WTC11 (cell line): ENCODE results near the gene TRAPPC10. TPM values are rescaled to one million over a fixed set of nuclear protein-coding genes. Genes with fewer than 3 reads are reported as not detected.

ENCODE experiments used
- ATAC-seq: fragments of 200-7000 bp; cut with Tn5 transposase; 2 replicates; pipeline ENCODE4 v1.10.0; 2021; ENCODE audit warnings: mild to moderate bottlenecking, moderate library complexity
- CTCF ChIA-PET: fragments of 300-600 bp; sonication (Branson Sonifier 250); formaldehyde crosslinking; loops from one replicate; lab custom pipeline; 2021; ENCODE audit warnings: antibody characterized with exemption; lab: Charles Lee
- POLR2A ChIA-PET: fragments of 350-600 bp; sonication (Branson Sonifier 250); formaldehyde crosslinking; loops from one replicate; lab custom pipeline; 2021; ENCODE audit warnings: antibody characterized with exemption; lab: Charles Lee
- DNase-seq: peaks from one replicate; pipeline ENCODE4 v3.0.0; 2021; ENCODE audit warnings: low spot score
- H3K27ac Mint-ChIP-seq: 2 replicates; pipeline ENCODE4 v1.8.0; 2021; ENCODE audit warnings: mixed read lengths
- H3K27me3 Mint-ChIP-seq: 2 replicates; pipeline ENCODE4 v1.8.0; 2021; ENCODE audit warnings: low read depth, mild to moderate bottlenecking, moderate library complexity, mixed read lengths
- H3K36me3 Mint-ChIP-seq: 2 replicates; pipeline ENCODE4 v1.8.0; 2021; ENCODE audit warnings: mixed read lengths
- H3K4me1 Mint-ChIP-seq: 2 replicates; pipeline ENCODE4 v1.8.0; 2022; ENCODE audit warnings: mixed read lengths
- H3K4me3 Mint-ChIP-seq: 2 replicates; pipeline ENCODE4 v1.8.0; 2021; ENCODE audit warnings: mild to moderate bottlenecking, moderate library complexity, mixed read lengths
- H3K9me3 Mint-ChIP-seq: 2 replicates; pipeline ENCODE4 v1.8.0; 2021; ENCODE audit warnings: mixed read lengths
- AR ChIP-seq: fragments of 250-450 bp; sonication (Bioruptor Pico); IDR thresholded peaks from 2 replicates; pipeline ENCODE4 v1.9.0; 2021; ENCODE audit warnings: mild to moderate bottlenecking
- CBFB ChIP-seq: sonication (generic); formaldehyde crosslinking; IDR thresholded peaks from 2 replicates; pipeline ENCODE4 v1.8.1; 2022; ENCODE audit warnings: mild to moderate bottlenecking, low read depth, missing genetic modification reagents
- CREM ChIP-seq: sonication (generic); formaldehyde crosslinking; IDR thresholded peaks from 2 replicates; pipeline ENCODE4 v1.8.1; 2022; ENCODE audit warnings: mild to moderate bottlenecking, missing genetic modification reagents, moderate library complexity
- E2F1 ChIP-seq: sonication (generic); formaldehyde crosslinking; IDR thresholded peaks from 2 replicates; pipeline ENCODE4 v1.8.0; 2022; ENCODE audit warnings: mild to moderate bottlenecking, missing genetic modification reagents
- ETV6 ChIP-seq: sonication (generic); formaldehyde crosslinking; IDR thresholded peaks from 2 replicates; pipeline ENCODE4 v1.8.1; 2022; ENCODE audit warnings: mild to moderate bottlenecking, missing genetic modification reagents
- HMGXB4 ChIP-seq: sonication (generic); formaldehyde crosslinking; IDR thresholded peaks from 2 replicates; pipeline ENCODE4 v1.8.1; 2023; ENCODE audit warnings: mild to moderate bottlenecking, moderate library complexity, missing genetic modification reagents
- JUN ChIP-seq: sonication (generic); formaldehyde crosslinking; IDR thresholded peaks from 2 replicates; pipeline ENCODE4 v1.8.0; 2023; ENCODE audit warnings: mild to moderate bottlenecking, missing genetic modification reagents
- MYBL2 ChIP-seq: sonication (generic); formaldehyde crosslinking; IDR thresholded peaks from 2 replicates; pipeline ENCODE4 v1.8.1; 2023; ENCODE audit warnings: mild to moderate bottlenecking, moderate library complexity, missing genetic modification reagents
- NFYB ChIP-seq: sonication (generic); formaldehyde crosslinking; conservative IDR thresholded peaks from 2 replicates; pipeline ENCODE4 v1.8.0; 2022; ENCODE audit warnings: low read depth, missing genetic modification reagents
- NR3C1 ChIP-seq: sonication (generic); formaldehyde crosslinking; conservative IDR thresholded peaks from 2 replicates; pipeline ENCODE4 v1.8.1; 2023; ENCODE audit warnings: low read depth, mild to moderate bottlenecking, missing genetic modification reagents
- OVOL2 ChIP-seq: fragments of 250-450 bp; sonication (Bioruptor Pico); IDR thresholded peaks from 2 replicates; pipeline ENCODE4 v1.9.0; 2021; ENCODE audit warnings: mild to moderate bottlenecking, borderline replicate concordance
- PREB ChIP-seq: sonication (generic); formaldehyde crosslinking; IDR thresholded peaks from 2 replicates; pipeline ENCODE4 v1.8.1; 2022; ENCODE audit warnings: mild to moderate bottlenecking, missing genetic modification reagents, moderate library complexity, borderline replicate concordance
- STAT6 ChIP-seq: sonication (generic); formaldehyde crosslinking; conservative IDR thresholded peaks from 2 replicates; pipeline ENCODE4 v1.8.1; 2023; ENCODE audit warnings: mild to moderate bottlenecking, low read depth, missing genetic modification reagents, moderate library complexity
- TCF7 ChIP-seq: sonication (generic); formaldehyde crosslinking; IDR thresholded peaks from 2 replicates; pipeline ENCODE4 v1.8.0; 2022; ENCODE audit warnings: mild to moderate bottlenecking, low read depth, missing genetic modification reagents, moderate library complexity
- USF2 ChIP-seq: sonication (generic); formaldehyde crosslinking; IDR thresholded peaks from 2 replicates; pipeline ENCODE4 v1.8.1; 2023; ENCODE audit warnings: mild to moderate bottlenecking, missing genetic modification reagents, moderate library complexity
- ZNF138 ChIP-seq: sonication (generic); formaldehyde crosslinking; conservative IDR thresholded peaks from 2 replicates; pipeline ENCODE4 v1.8.1; 2022; ENCODE audit warnings: mild to moderate bottlenecking, moderate library complexity, missing genetic modification reagents
- ZNF232 ChIP-seq: sonication (generic); formaldehyde crosslinking; IDR thresholded peaks from 2 replicates; pipeline ENCODE4 v1.8.0; 2022; ENCODE audit warnings: mild to moderate bottlenecking, missing genetic modification reagents
- ZNF416 ChIP-seq: fragments of 250-450 bp; sonication (Bioruptor Pico); IDR thresholded peaks from 2 replicates; pipeline ENCODE4 v1.9.0; 2021; ENCODE audit warnings: mild to moderate bottlenecking, inconsistent platforms
- total RNA-seq: library from RNA; stranded (reverse); gene quantifications from 3 replicates; pipeline ENCODE4 v1.2.3, GENCODE V29; 2021

The TRAPPC10 gene
- total RNA-seq, 1 experiment from 2014 or later: 34.5 TPM

- TF ChIP-seq AR (CRISPR knock-in tag) (no peak), OVOL2 (CRISPR knock-in tag) (no peak), ZNF138 (CRISPR knock-in tag) (no peak), NFYB (no peak), TCF7 (CRISPR knock-in tag) (no peak), STAT6 (no peak), HMGXB4 (no peak), CREM (CRISPR knock-in tag) (no peak), E2F1 (CRISPR knock-in tag) (no peak), PREB (CRISPR knock-in tag) (no peak), USF2 (CRISPR knock-in tag) (no peak)
- TF ChIP-seq, all 79 proteins: peak for 0
Observed at GRCh38 chr21:44049606-44050005, 37.5 kb downstream of the TRAPPC10 start (continued).

GRCh38 chr21:44050276-44050675 is 38.2 kb downstream of the TRAPPC10 start:
- TF ChIP-seq ZNF416 (CRISPR knock-in tag) (no peak), USF2 (CRISPR knock-in tag) (no peak), ETV6 (CRISPR knock-in tag) (no peak), NR3C1 (CRISPR knock-in tag) (no peak), ZNF232 (CRISPR knock-in tag) (no peak), JUN (CRISPR knock-in tag) (no peak), MYBL2 (CRISPR knock-in tag) (no peak), CBFB (CRISPR knock-in tag) (no peak)
- ATAC-seq (no peak), DNase-seq (no peak)
- POLR2A ChIA-PET: interaction anchor here (0.5 to 0.6 kb wide), 2 partner anchors 34 to 39 kb away, joined by 3 to 4 read pairs; no protein-coding TSS in a partner anchor
- Mint-ChIP-seq H3K27ac (no peak overlapping the region), H3K9me3 (no peaks in the 10 kb centered on the region), H3K4me3 (no peak overlapping the region), H3K4me1 (no peaks in the 10 kb centered on the region), H3K36me3 (no peaks in the 10 kb centered on the region; the same call in 1 of the 2 replicates), H3K27me3 (no peaks in the 10 kb centered on the region)
- CTCF ChIA-PET: no interaction called here
